IMR-90 (cell line): ENCODE measurements around the gene EDEM3. TPM values are rescaled to one million over a fixed set of nuclear protein-coding genes. Genes with fewer than 3 reads are reported as not detected.
"Not testable (repeated sequence)": the region's sequence is repeated elsewhere in the genome, so short reads cannot be mapped to it uniquely, and the experiment has no call there.

ENCODE experiments used
- ATAC-seq: fragments of 200-7000 bp; cut with Tn5 transposase; 2 replicates; pipeline ENCODE4 v1.9.1; 2020; ENCODE audit warnings: low read depth, mild to moderate bottlenecking, moderate library complexity
- BruUV-seq: library from RNA; stranded (reverse); fragments of 400-500 nt; replicated peaks from 2 replicates; lab custom pipeline; 2021; lab: Mats Ljungman, UMichigan
- CTCF ChIA-PET: fragments of 300-600 bp; formaldehyde crosslinking; extraction: SDS; loops from one replicate; lab custom pipeline; 2021; ENCODE audit warnings: antibody characterized with exemption; lab: Yijun Ruan, JAX
- POLR2A ChIA-PET: fragments of 300-600 bp; sonication (Branson Sonifier 250); formaldehyde crosslinking; loops from one replicate; lab custom pipeline; 2022; ENCODE audit warnings: antibody characterized with exemption; ENCODE audit not compliant: unreplicated experiment; lab: Charles Lee
- DNase-seq: peaks from one replicate; pipeline ENCODE4 v3.0.0; 2013
- H2AFZ ChIP-seq: replicated peaks from 2 replicates; pipeline ENCODE3; 2013; ENCODE audit warnings: low read length, mild to moderate bottlenecking; ENCODE audit not compliant: poor library complexity
- H2AK5ac ChIP-seq: 2 replicates; pipeline ENCODE4 v1.6.1; 2013; ENCODE audit warnings: low read depth, low read length, inconsistent platforms
- H2AK9ac ChIP-seq: replicated peaks from 2 replicates; pipeline ENCODE3; 2013; ENCODE audit warnings: mild to moderate bottlenecking, low read depth, low read length, moderate library complexity; ENCODE audit not compliant: poor library complexity
- H2BK120ac ChIP-seq: 2 replicates; pipeline ENCODE4 v1.6.1; 2013; ENCODE audit warnings: low read depth, low read length, inconsistent platforms
- H2BK15ac ChIP-seq: 3 replicates; pipeline ENCODE4 v1.6.1; 2013; ENCODE audit warnings: low read depth, low read length, inconsistent platforms
- H2BK20ac ChIP-seq: 2 replicates; pipeline ENCODE4 v1.6.1; 2013; ENCODE audit warnings: low read depth, mild to moderate bottlenecking, inconsistent platforms, low read length, moderate library complexity
- H2BK5ac ChIP-seq: 2 replicates; pipeline ENCODE4 v1.6.1; 2013; ENCODE audit warnings: mild to moderate bottlenecking, low read depth, low read length, inconsistent platforms; ENCODE audit not compliant: poor library complexity, severe bottlenecking
- H3K14ac ChIP-seq: replicated peaks from 2 replicates; pipeline ENCODE4 v1.6.1; 2013; ENCODE audit warnings: low read depth, low read length, inconsistent platforms
- H3K18ac ChIP-seq: 2 replicates; pipeline ENCODE4 v1.6.1; 2013; ENCODE audit warnings: low read depth, low read length, control low read depth
- H3K23ac ChIP-seq: 2 replicates; pipeline ENCODE4 v1.6.1; 2013; ENCODE audit warnings: low read depth, low read length, inconsistent platforms
- H3K27ac ChIP-seq: 2 replicates; pipeline ENCODE4 v1.5.1; 2013; ENCODE audit warnings: mild to moderate bottlenecking, control low read depth, low read length; ENCODE audit not compliant: insufficient read depth
- H3K27me3 ChIP-seq: 2 replicates; pipeline ENCODE4 v1.6.1; 2013; ENCODE audit warnings: low read length; ENCODE audit not compliant: control insufficient read depth, insufficient read depth
- H3K36me3 ChIP-seq: 2 replicates; pipeline ENCODE4 v1.6.1; 2013; ENCODE audit warnings: low read length, mixed read lengths; ENCODE audit not compliant: control insufficient read depth, insufficient read depth
- H3K4ac ChIP-seq: 2 replicates; pipeline ENCODE4 v1.6.1; 2013; ENCODE audit warnings: low read depth, low read length, inconsistent platforms
- H3K4me1 ChIP-seq: 2 replicates; pipeline ENCODE4 v1.6.1; 2013; ENCODE audit warnings: low read length, mixed read lengths; ENCODE audit not compliant: control insufficient read depth, insufficient read depth
- H3K4me2 ChIP-seq: 2 replicates; pipeline ENCODE4 v1.6.1; 2013; ENCODE audit warnings: low read depth, mild to moderate bottlenecking, control low read depth, low read length, moderate library complexity
- H3K4me3 ChIP-seq: 2 replicates; pipeline ENCODE4 v1.5.1; 2013; ENCODE audit warnings: low read depth, mild to moderate bottlenecking, control low read depth, low read length, moderate library complexity; ENCODE audit not compliant: insufficient read depth
- H3K56ac ChIP-seq: 2 replicates; pipeline ENCODE4 v1.6.1; 2013; ENCODE audit warnings: low read length, inconsistent platforms; ENCODE audit not compliant: insufficient read depth; ENCODE audit errors: extremely low read depth
- H3K79me1 ChIP-seq, 2 experiments: 2 replicates each; pipeline ENCODE4 v1.6.1; 2013; ENCODE audit warnings: low read length in 2 of 2, inconsistent platforms in 1 of 2, low read depth in 1 of 2
- H3K9ac ChIP-seq: 2 replicates; pipeline ENCODE4 v1.6.1; 2013; ENCODE audit warnings: low read depth, low read length, control low read depth
- H3K9me1 ChIP-seq: 2 replicates; pipeline ENCODE4 v1.6.1; 2013; ENCODE audit warnings: low read length, inconsistent platforms; ENCODE audit not compliant: insufficient read depth
- H3K9me3 ChIP-seq: 2 replicates; pipeline ENCODE4 v1.6.1; 2013; ENCODE audit warnings: low read length; ENCODE audit not compliant: control insufficient read depth, insufficient read depth
- H4K20me1 ChIP-seq: 2 replicates; pipeline ENCODE4 v1.6.1; 2013; ENCODE audit warnings: low read length, inconsistent platforms; ENCODE audit not compliant: insufficient read depth
- H4K5ac ChIP-seq: 2 replicates; pipeline ENCODE4 v1.6.1; 2013; ENCODE audit warnings: mild to moderate bottlenecking, low read depth, low read length, control low read depth
- H4K8ac ChIP-seq, 2 experiments: 2 replicates each; pipeline ENCODE4 v1.6.1; 2013; ENCODE audit warnings: low read depth in 2 of 2, low read length in 2 of 2, control low read depth in 1 of 2, inconsistent platforms in 1 of 2
- H4K91ac ChIP-seq: 2 replicates; pipeline ENCODE4 v1.6.1; 2013; ENCODE audit warnings: low read depth, low read length, inconsistent platforms; ENCODE audit not compliant: insufficient read depth
- WGBS, 2 experiments: methylation state at CpG; one replicate each; pipeline versions ENCODE4 v1.1.5 to v1.1.7; 2013; ENCODE audit warnings: missing lambda C conversion rate in 2 of 2; ENCODE audit not compliant: insufficient read length in 1 of 2; ENCODE audit errors: extremely low coverage in 2 of 2; 5-methylcytosine and 5-hydroxymethylcytosine counted together
- dilution Hi-C: fragments of 300-500 bp; cut with HindIII; formaldehyde crosslinking; loops from one replicate; pipeline ENCODE4 v1.14.3; 2018; ENCODE audit warnings: low sequenced_read_pairs; ENCODE audit not compliant: unreplicated experiment
- in situ Hi-C: fragments of 300-500 bp; cut with MboI; formaldehyde crosslinking; loops from 3 replicates; pipeline ENCODE4 v1.14.3; 2019; ENCODE audit warnings: low sequenced_read_pairs, inconsistent platforms, mixed read lengths
- intact Hi-C: fragments of 100-400 bp; cut with micrococcal nuclease; formaldehyde crosslinking; loops from 2 replicates; pipeline ENCODE4 v1.10.0; 2022
- polyA plus RNA-seq, 3 experiments: library from polyadenylated mRNA; depleted of rRNA; stranded (reverse); fragments of >200 nt; gene quantifications; 2 replicates each; pipeline ENCODE4 v1.2.3, GENCODE V29; 2012; ENCODE audit warnings: low replicate concordance in 1 of 3
- total RNA-seq: library from RNA; depleted of rRNA; stranded (reverse); fragments of >200 nt; gene quantifications from 2 replicates; pipeline ENCODE4 v1.2.3, GENCODE V29; 2012

EDEM3 gene
- total and polyA plus RNA-seq, 2 of the 4 experiments (the other 2 are of a cell fraction) = 17.5 to 29.9 TPM

GRCh38 chr1:184763520-184763919 is 8.9 kb upstream of the EDEM3 start:
- no CpG with 5 or more reads among the region's 3 CpGs for WGBS, 2 experiments
- H3K9me1 ChIP-seq, H2BK120ac ChIP-seq, H3K27me3 ChIP-seq, ATAC-seq, H2AK9ac ChIP-seq, H3K14ac ChIP-seq, POLR2A ChIA-PET, in situ Hi-C loops, CTCF ChIA-PET, H4K91ac ChIP-seq, H3K18ac ChIP-seq, H2BK5ac ChIP-seq, H4K5ac ChIP-seq, H3K9ac ChIP-seq, H2AK5ac ChIP-seq, H3K56ac ChIP-seq, H3K4me1 ChIP-seq, H2BK15ac ChIP-seq, H3K4ac ChIP-seq, H3K23ac ChIP-seq, H3K36me3 ChIP-seq, H2BK20ac ChIP-seq, DNase-seq, H3K9me3 ChIP-seq, H3K79me1 ChIP-seq, BruUV-seq, H3K27ac ChIP-seq, H4K20me1 ChIP-seq, H2AFZ ChIP-seq, H3K4me2 ChIP-seq, dilution Hi-C loops, H3K4me3 ChIP-seq, intact Hi-C loops, H4K8ac ChIP-seq: not testable (repeated sequence)
